H1 (cell line): ENCODE data around the gene DIDO1. TPM values are rescaled to one million over a fixed set of nuclear protein-coding genes. Genes with fewer than 3 reads are reported as not detected.

Experiments used
- CTCF ChIA-PET: fragments of 300-600 bp; sonication (Branson Sonifier 250); formaldehyde crosslinking; loops from one replicate; lab custom pipeline; 2021; ENCODE audit not compliant: partially characterized antibody; lab: Charles Lee
- POLR2A ChIA-PET: fragments of 300-600 bp; sonication (Branson Sonifier 250); formaldehyde crosslinking; loops from one replicate; lab custom pipeline; 2021; ENCODE audit warnings: inconsistent platforms; ENCODE audit not compliant: partially characterized antibody; lab: Charles Lee
- DNase-seq, 2 experiments: peaks; one replicate each; pipeline versions ENCODE4 v3.0.0 to v3.0.0-alpha.2; 2010 to 2022; ENCODE audit warnings: low spot score in 2 of 2, low read depth in 1 of 2, mixed read lengths in 1 of 2
- FAIRE-seq: peaks from 2 replicates; lab custom pipeline; 2011; peaks lifted over from hg19 to GRCh38; lab: Jason Lieb, UNC
- H2AFZ ChIP-seq: 2 replicates; pipeline ENCODE4 v1.8.1; 2012; ENCODE audit warnings: low read length, inconsistent platforms
- H2AK5ac ChIP-seq: 2 replicates; pipeline ENCODE4 v1.6.1; 2013; ENCODE audit warnings: low read depth, low read length
- H2BK120ac ChIP-seq: replicated peaks from 2 replicates; pipeline ENCODE3; 2013; ENCODE audit warnings: low read depth, low read length, inconsistent platforms
- H2BK12ac ChIP-seq: 2 replicates; pipeline ENCODE4 v1.6.1; 2013; ENCODE audit warnings: low read depth, low read length
- H2BK15ac ChIP-seq: 2 replicates; pipeline ENCODE4 v1.6.1; 2013; ENCODE audit warnings: low read length
- H2BK20ac ChIP-seq: 2 replicates; pipeline ENCODE4 v1.6.1; 2013; ENCODE audit warnings: low read length
- H2BK5ac ChIP-seq: 2 replicates; pipeline ENCODE4 v1.6.1; 2013; ENCODE audit warnings: low read depth, low read length
- H3K14ac ChIP-seq: 2 replicates; pipeline ENCODE4 v1.6.1; 2013; ENCODE audit warnings: inconsistent platforms; ENCODE audit not compliant: insufficient read length
- H3K18ac ChIP-seq: 2 replicates; pipeline ENCODE4 v1.6.1; 2013; ENCODE audit warnings: low read length; ENCODE audit errors: extremely low read depth
- H3K23ac ChIP-seq: 2 replicates; pipeline ENCODE4 v1.6.1; 2013; ENCODE audit warnings: inconsistent platforms; ENCODE audit not compliant: insufficient read length
- H3K23me2 ChIP-seq: 2 replicates; pipeline ENCODE4 v1.6.1; 2013; ENCODE audit warnings: low read depth, low read length
- H3K27ac ChIP-seq: 2 replicates; pipeline ENCODE4 v1.6.1; 2011; ENCODE audit warnings: low read depth, low read length, inconsistent platforms
- H3K27me3 ChIP-seq, 4 experiments: replicated peaks in 1 of 4; 1 replicate in 1 of 4; 2 replicates in 3 of 4; pipeline versions ENCODE4 v1.6.1 to v1.8.1; 2011 to 2013; ENCODE audit warnings: low read length in 3 of 4, mild to moderate bottlenecking in 3 of 4, inconsistent platforms in 2 of 4, mixed read lengths in 2 of 4, moderate library complexity in 1 of 4; ENCODE audit not compliant: control insufficient read depth in 3 of 4, insufficient read depth in 3 of 4; ENCODE audit errors: extremely low read depth in 1 of 4
- H3K36me3 ChIP-seq, 4 experiments: 2 replicates each; pipeline versions ENCODE4 v1.6.1 to v1.8.1; 2011 to 2013; ENCODE audit warnings: mild to moderate bottlenecking in 4 of 4, low read length in 3 of 4, moderate library complexity in 2 of 4, control low read depth in 1 of 4, inconsistent platforms in 1 of 4; ENCODE audit not compliant: insufficient read depth in 4 of 4, control insufficient read depth in 2 of 4
- H3K4ac ChIP-seq: replicated peaks from 2 replicates; pipeline ENCODE3; 2013; ENCODE audit warnings: low read length, low read depth, mixed read lengths, inconsistent platforms; ENCODE audit not compliant: insufficient read length
- H3K4me1 ChIP-seq, 4 experiments: replicated peaks in 1 of 4; 1 replicate in 1 of 4; 2 replicates in 3 of 4; pipeline versions ENCODE4 v1.6.1 to v1.8.1; 2011 to 2013; ENCODE audit warnings: low read length in 3 of 4, inconsistent platforms in 2 of 4, mixed read lengths in 1 of 4; ENCODE audit not compliant: insufficient read depth in 4 of 4, control insufficient read depth in 3 of 4
- H3K4me2 ChIP-seq, 2 experiments: 2 replicates each; pipeline versions ENCODE4 v1.6.1 to v1.8.1; 2011 to 2013; ENCODE audit warnings: low read depth in 2 of 2, low read length in 2 of 2, control low read depth in 1 of 2, inconsistent platforms in 1 of 2, mild to moderate bottlenecking in 1 of 2; ENCODE audit not compliant: insufficient read depth in 1 of 2
- H3K4me3 ChIP-seq, 4 experiments: fragments of 200-600, 300-600 bp in 1 of 4; sonication (generic), shearing (Covaris generic), sonication (Bioruptor Twin) in 1 of 4; 2 replicates each; pipeline versions ENCODE4 v1.5.1 to v1.8.1; 2011 to 2016; ENCODE audit warnings: low read length in 4 of 4, low read depth in 3 of 4, control low read depth in 2 of 4, inconsistent platforms in 2 of 4, mild to moderate bottlenecking in 2 of 4, mixed read lengths in 1 of 4, moderate library complexity in 1 of 4; ENCODE audit not compliant: insufficient read depth in 2 of 4; ENCODE audit errors: extremely low read depth in 1 of 4
- H3K56ac ChIP-seq: replicated peaks from 2 replicates; pipeline ENCODE3; 2013; ENCODE audit warnings: low read depth, mild to moderate bottlenecking, mixed read lengths, low read length, inconsistent platforms; ENCODE audit not compliant: insufficient read length
- H3K79me1 ChIP-seq: 2 replicates; pipeline ENCODE4 v1.6.1; 2013; ENCODE audit warnings: low read depth, low read length, control low read depth
- H3K79me2 ChIP-seq, 2 experiments: 2 replicates each; pipeline versions ENCODE4 v1.6.1 to v1.8.1; 2012 to 2013; ENCODE audit warnings: low read length in 2 of 2, mild to moderate bottlenecking in 2 of 2, inconsistent platforms in 1 of 2; ENCODE audit not compliant: insufficient read depth in 2 of 2, control insufficient read depth in 1 of 2
- H3K9ac ChIP-seq, 4 experiments: replicated peaks in 1 of 4; 1 replicate in 1 of 4; 2 replicates in 3 of 4; pipeline versions ENCODE4 v1.6.1 to v1.8.1; 2011 to 2013; ENCODE audit warnings: low read depth in 3 of 4, low read length in 3 of 4, control low read depth in 2 of 4, mild to moderate bottlenecking in 2 of 4, moderate library complexity in 2 of 4, inconsistent platforms in 1 of 4; ENCODE audit errors: extremely low read depth in 1 of 4
- H3K9me3 ChIP-seq, 2 experiments: 2 replicates each; pipeline versions ENCODE4 v1.6.1 to v1.8.1; 2012 to 2013; ENCODE audit warnings: mild to moderate bottlenecking in 2 of 2, moderate library complexity in 2 of 2, control low read depth in 1 of 2, inconsistent platforms in 1 of 2, low read depth in 1 of 2, low read length in 1 of 2, mixed read lengths in 1 of 2; ENCODE audit not compliant: insufficient read depth in 2 of 2
- H4K20me1 ChIP-seq, 2 experiments: replicated peaks in 1 of 2; 2 replicates each; pipeline versions ENCODE3 to v1.8.1; 2011 to 2013; ENCODE audit warnings: inconsistent platforms in 2 of 2, low read length in 2 of 2, mild to moderate bottlenecking in 1 of 2; ENCODE audit not compliant: insufficient read depth in 2 of 2, control insufficient read depth in 1 of 2
- H4K5ac ChIP-seq: 2 replicates; pipeline ENCODE4 v1.6.1; 2013; ENCODE audit warnings: low read length, low read depth, mixed read lengths, inconsistent platforms; ENCODE audit not compliant: insufficient read length
- H4K8ac ChIP-seq: 2 replicates; pipeline ENCODE4 v1.8.0; 2013; ENCODE audit warnings: mild to moderate bottlenecking, moderate library complexity, low read length, inconsistent platforms; ENCODE audit not compliant: insufficient read depth; ENCODE audit errors: extremely low read depth
- H4K91ac ChIP-seq: replicated peaks from 2 replicates; pipeline ENCODE3; 2013; ENCODE audit warnings: low read length, mixed read lengths, inconsistent platforms; ENCODE audit not compliant: insufficient read length
- CTCF ChIP-seq, 3 experiments: IDR thresholded peaks; 1 replicate in 2 of 3; 2 replicates in 1 of 3; pipeline versions ENCODE4 v1.5.1 to v1.6.1; 2011; ENCODE audit warnings: low read length in 3 of 3, mild to moderate bottlenecking in 3 of 3, inconsistent platforms in 2 of 3, low read depth in 1 of 3, moderate library complexity in 1 of 3; ENCODE audit not compliant: insufficient read depth in 1 of 3; ENCODE audit errors: control extremely low read depth in 1 of 3
- E2F6 ChIP-seq: IDR thresholded peaks from 2 replicates; pipeline ENCODE4 v1.6.1; 2012; ENCODE audit warnings: inconsistent platforms
- HDAC2 ChIP-seq, 2 experiments: fragments of 300-600 bp in 1 of 2; sonication (generic) in 1 of 2; IDR thresholded peaks; 2 replicates each; pipeline ENCODE4 v1.6.1; 2011 to 2012; ENCODE audit warnings: low read depth in 2 of 2, low read length in 2 of 2, mild to moderate bottlenecking in 2 of 2, moderate library complexity in 2 of 2, borderline replicate concordance in 1 of 2, inconsistent platforms in 1 of 2
- RFX5 ChIP-seq: IDR thresholded peaks from 2 replicates; pipeline ENCODE4 v1.6.1; 2011; ENCODE audit warnings: low read depth, low read length, improper control_type of control experiment, borderline replicate concordance
- SP2 ChIP-seq: IDR thresholded peaks from 2 replicates; pipeline ENCODE4 v1.6.1; 2012; ENCODE audit warnings: mild to moderate bottlenecking, low read length, inconsistent platforms
- TCF12 ChIP-seq: IDR thresholded peaks from 2 replicates; pipeline ENCODE4 v1.6.1; 2011; ENCODE audit warnings: low read depth, mild to moderate bottlenecking, low read length
- WGBS, 2 experiments: shearing (Covaris generic) in 1 of 2; methylation state at CpG; one replicate each; pipeline versions ENCODE4 v1.1.6 to v1.1.7; 2013 to 2015; ENCODE audit warnings: low lambda C conversion rate in 2 of 2, mixed read lengths in 2 of 2, inconsistent platforms in 1 of 2, low coverage in 1 of 2, missing lambda C conversion rate in 1 of 2; ENCODE audit not compliant: insufficient replicate concordance in 2 of 2, insufficient coverage in 1 of 2, insufficient read length in 1 of 2; ENCODE audit errors: extremely low coverage in 1 of 2, missing lambda C conversion rate in 1 of 2; 5-methylcytosine and 5-hydroxymethylcytosine counted together
- polyA plus RNA-seq, 7 experiments: library from polyadenylated mRNA; depleted of rRNA in 3 of 7; stranded (reverse) in 5 of 7; unstranded in 2 of 7; fragments of >200 nt in 5 of 7; fragments of 200-250 nt in 2 of 7; gene quantifications; 1 replicate in 5 of 7; 2 replicates in 1 of 7; 4 replicates in 1 of 7; pipeline versions ENCODE4 v1.2.1 to v1.2.3, GENCODE V29; 2011 to 2013; ENCODE audit warnings: missing spikeins in 2 of 7, mixed read lengths in 2 of 7
- total RNA-seq: library from RNA; stranded (reverse); fragmentation: NEBNext Ultra II Directional; extraction: Animal tissue kit (Norgen Biotek cat#: 25700); gene quantifications from 2 replicates; pipeline ENCODE4 v1.2.1, GENCODE V29; 2021

DIDO1 gene
- total and polyA plus RNA-seq, 2 of the 8 experiments (the other 6 are each of a cell fraction or from before 2014, with no cell fraction given), result 53.6 to 82.8 TPM

- peaks cover 14% of the 10 kb centered on the region for H3K23me2 ChIP-seq
- no peaks in the 10 kb centered on the region for H3K27me3 ChIP-seq
- H2BK20ac ChIP-seq, result no peak overlapping the region
- no peaks in the 10 kb centered on the region for H3K9me3 ChIP-seq
- peak overlapping the region; percentile 99 for H4K91ac ChIP-seq
- no peak overlapping the region for H2BK15ac ChIP-seq
- H4K20me1 ChIP-seq, result peaks cover 30 to 31% of the 10 kb centered on the region in 2 experiments
- FAIRE-seq, result no peak
- H3K23ac ChIP-seq, result no peak overlapping the region
- no peak overlapping the region for H2AFZ ChIP-seq
- H4K5ac ChIP-seq, result peak overlapping the region; percentile 98
- DNase-seq, result peak; percentile 91 to 96
- H4K8ac ChIP-seq, result peak overlapping the region; percentile 100
- peaks cover 3 to 21% (median 11%) of the 10 kb centered on the region in 4 experiments for H3K4me1 ChIP-seq
- ChIA-PET POLR2A (interaction anchor here (0.7 to 19.4 kb wide), 23 partner anchors 11 to 123 kb away, joined by 3 to 363 read pairs (median 6); partner anchors contain the start of genes DIDO1, SLC17A9 and TCFL5), CTCF (interaction anchor here (1.0 to 3.3 kb wide), 10 partner anchors 10 to 47 kb away, joined by 3 to 22 read pairs (median 4); partner anchors contain the start of gene DIDO1)
- peak overlapping the region; percentile 89 to 98 (median 94) for H3K4me3 ChIP-seq
- H3K4ac ChIP-seq, result peak overlapping the region; percentile 99
- peak overlapping the region; percentile 12 for H3K14ac ChIP-seq
- H3K36me3 ChIP-seq, result peaks cover 3 to 35% (median 8%) of the 10 kb centered on the region in 4 experiments; a peak in 6 of 8 replicates
- H2BK12ac ChIP-seq, result peak overlapping the region; percentile 95
- H3K9ac ChIP-seq, result peak overlapping the region; percentile 94 to 99 (median 97)
- whole genome bisulfite sequencing, 2 experiments, result 2% methylated on average over 71 of the region's 92 CpGs; no CpG with 5 or more reads in 1 of the 2 experiments
- peak overlapping the region; percentile 92 for H3K56ac ChIP-seq
- H3K18ac ChIP-seq, result peak overlapping the region; percentile 88
- H3K79me2 ChIP-seq, result peaks cover 71 to 92% of the 10 kb centered on the region in 2 experiments
- H2BK120ac ChIP-seq, result no peak overlapping the region
- peak overlapping the region; percentile 91; the same call in 1 of the 2 replicates for H2AK5ac ChIP-seq
- peak overlapping the region; percentile 95 for H3K27ac ChIP-seq
- peak overlapping the region; percentile 99 for H2BK5ac ChIP-seq
- peak overlapping the region; percentile 63 to 77 for H3K4me2 ChIP-seq
- peaks cover 4% of the 10 kb centered on the region for H3K79me1 ChIP-seq
- TF ChIP-seq TCF12, result 0 out of 2 replicates have a peak, but pooled peaks have one; percentile 40
- peak; percentile 92 for TF ChIP-seq E2F6
- TF ChIP-seq HDAC2 (IDR thresholded peaks at IDR 0.05; ENCODE audit: borderline replicate concordance in 1 of 2, low read depth in 2 of 2, low read length in 2 of 2), result 0 out of 4 replicates have a peak, but pooled peaks of 1 of the 2 experiments have one; percentile 20
- no peak for TF ChIP-seq RFX5
- no peak for TF ChIP-seq SP2
- TF ChIP-seq CTCF (IDR thresholded peaks at IDR 0.05; ENCODE audit: control extremely low read depth in 1 of 3, insufficient read depth in 1 of 3, low read depth in 1 of 3, low read length in 3 of 3), result no peak
Observed at GRCh38 chr20:62937268-62938104, 11.2 kb upstream of the DIDO1 start.
